DOHH2 (cell line): ENCODE measurements around the gene XPO6.

Experiments used
- H3F3A ChIP-seq: fragments of 200-600 bp; sonication (generic), shearing (Covaris generic); 2 replicates; pipeline ENCODE4 v1.6.0; 2016; ENCODE audit warnings: antibody characterized with exemption, mild to moderate bottlenecking; ENCODE audit not compliant: control insufficient read depth, insufficient read depth
- H3K27ac ChIP-seq: fragments of 200-600 bp; sonication (generic); 2 replicates; pipeline ENCODE4 v1.5.1; 2014; ENCODE audit warnings: low read depth, mild to moderate bottlenecking, low read length, moderate library complexity
- H3K27me3 ChIP-seq: fragments of 200-600 bp; sonication (generic); 2 replicates; pipeline ENCODE4 v1.6.1; 2014; ENCODE audit warnings: mild to moderate bottlenecking, low read length, mixed read lengths; ENCODE audit not compliant: control insufficient read depth
- H3K36me3 ChIP-seq: fragments of 200-600 bp; sonication (generic); 2 replicates; pipeline ENCODE4 v1.6.1; 2014; ENCODE audit warnings: mild to moderate bottlenecking, low read length, moderate library complexity, mixed read lengths; ENCODE audit not compliant: control insufficient read depth
- H3K4me1 ChIP-seq: fragments of 200-600 bp; sonication (generic); 2 replicates; pipeline ENCODE4 v1.6.1; 2014; ENCODE audit warnings: mild to moderate bottlenecking, low read length, mixed read lengths; ENCODE audit not compliant: control insufficient read depth
- H3K4me2 ChIP-seq: fragments of 200-600 bp; sonication (generic); 2 replicates; pipeline ENCODE4 v1.6.0; 2014; ENCODE audit warnings: mild to moderate bottlenecking, low read length, moderate library complexity
- H3K4me3 ChIP-seq: fragments of 200-600 bp; sonication (generic); 2 replicates; pipeline ENCODE4 v1.5.1; 2014; ENCODE audit warnings: mild to moderate bottlenecking, low read length, mixed read lengths
- H3K79me2 ChIP-seq: fragments of 200-600 bp; sonication (generic); 2 replicates; pipeline ENCODE4 v1.6.1; 2014; ENCODE audit warnings: mild to moderate bottlenecking, low read length, mixed read lengths; ENCODE audit not compliant: control insufficient read depth
- H3K9me2 ChIP-seq: fragments of 200-600 bp; sonication (generic); replicated peaks from 2 replicates; pipeline ENCODE4 v1.6.1; 2014; ENCODE audit warnings: mild to moderate bottlenecking, low read length, mixed read lengths; ENCODE audit not compliant: control insufficient read depth
- H3K9me3 ChIP-seq: fragments of 200-600 bp; sonication (generic); 2 replicates; pipeline ENCODE4 v1.6.1; 2014; ENCODE audit warnings: antibody characterized with exemption, low read length, mixed read lengths; ENCODE audit not compliant: control insufficient read depth, insufficient read depth
- H4K20me1 ChIP-seq: fragments of 200-600 bp; sonication (generic); 2 replicates; pipeline ENCODE4 v1.6.0; 2014; ENCODE audit warnings: low read depth, mild to moderate bottlenecking, antibody characterized with exemption, low read length, moderate library complexity; ENCODE audit not compliant: control insufficient read depth, insufficient read depth
- CTCF ChIP-seq: fragments of 200-600 bp; sonication (generic); IDR thresholded peaks from one replicate; pipeline ENCODE4 v1.5.1; 2014; ENCODE audit warnings: antibody characterized with exemption, mild to moderate bottlenecking, low read depth, low read length; ENCODE audit not compliant: poor library complexity, severe bottlenecking
- EZH2phosphoT487 ChIP-seq: fragments of 200-600 bp; sonication (generic); IDR thresholded peaks from 2 replicates; pipeline ENCODE4 v1.6.1; 2017; ENCODE audit warnings: borderline replicate concordance, mild to moderate bottlenecking, antibody characterized with exemption, low read length, moderate library complexity, mixed read lengths

Gene XPO6

GRCh38 chr16:28058839-28059589 is 152.8 kb downstream of the XPO6 start:
- H3K9me2 ChIP-seq = no peaks in the 10 kb centered on the region
- no peaks in the 10 kb centered on the region for H3K27me3 ChIP-seq
- H3K9me3 ChIP-seq = no peaks in the 10 kb centered on the region
- H3F3A ChIP-seq = no peaks in the 10 kb centered on the region
- no peak overlapping the region for H3K27ac ChIP-seq
- no peaks in the 10 kb centered on the region for H3K36me3 ChIP-seq
- no peak overlapping the region for H3K4me2 ChIP-seq
- TF ChIP-seq EZH2phosphoT487 = no peak
- H3K4me3 ChIP-seq = no peak overlapping the region
- H3K79me2 ChIP-seq = no peaks in the 10 kb centered on the region
- H4K20me1 ChIP-seq = no peaks in the 10 kb centered on the region
- no peaks in the 10 kb centered on the region for H3K4me1 ChIP-seq

- Histone ChIP-seq H3K36me3 (no peaks in the 10 kb centered on the region), H3K4me2 (no peak overlapping the region), H3K9me3 (no peaks in the 10 kb centered on the region), H3K9me2 (no peaks in the 10 kb centered on the region), H3K4me1 (no peaks in the 10 kb centered on the region), H3F3A (no peaks in the 10 kb centered on the region), H4K20me1 (no peaks in the 10 kb centered on the region), H3K4me3 (no peak overlapping the region), H3K27me3 (no peaks in the 10 kb centered on the region), H3K79me2 (no peaks in the 10 kb centered on the region), H3K27ac (no peak overlapping the region)
- TF ChIP-seq CTCF (no peak), EZH2phosphoT487 (no peak)
These were observed 153.8 kb downstream of the XPO6 start for GRCh38 chr16:28057949-28058348.

- H3K27ac ChIP-seq = no peak overlapping the region
- H3K9me2 ChIP-seq = no peaks in the 10 kb centered on the region
- H3K4me2 ChIP-seq = no peak overlapping the region
- TF ChIP-seq EZH2phosphoT487 = no peak
- no peak for TF ChIP-seq CTCF
- no peak overlapping the region for H3K4me3 ChIP-seq
- H3F3A ChIP-seq = no peaks in the 10 kb centered on the region
- H3K27me3 ChIP-seq = no peaks in the 10 kb centered on the region
- no peaks in the 10 kb centered on the region for H3K4me1 ChIP-seq
- H3K79me2 ChIP-seq = no peaks in the 10 kb centered on the region
- no peaks in the 10 kb centered on the region for H3K9me3 ChIP-seq
- H3K36me3 ChIP-seq = no peaks in the 10 kb centered on the region
- H4K20me1 ChIP-seq = no peaks in the 10 kb centered on the region
These were observed 158.3 kb downstream of the XPO6 start for GRCh38 chr16:28053461-28053860.

GRCh38 chr16:28052274-28053128 is 159.3 kb downstream of the XPO6 start:
- no peaks in the 10 kb centered on the region for H3K27me3 ChIP-seq
- no peak for TF ChIP-seq EZH2phosphoT487
- no peak for TF ChIP-seq CTCF
- no peaks in the 10 kb centered on the region for H3K36me3 ChIP-seq
- H3K4me3 ChIP-seq = no peak overlapping the region
- no peaks in the 10 kb centered on the region for H3K9me3 ChIP-seq
- no peaks in the 10 kb centered on the region for H3F3A ChIP-seq
- H4K20me1 ChIP-seq = no peaks in the 10 kb centered on the region
- no peaks in the 10 kb centered on the region for H3K9me2 ChIP-seq
- no peaks in the 10 kb centered on the region for H3K79me2 ChIP-seq
- no peak overlapping the region for H3K27ac ChIP-seq
- H3K4me1 ChIP-seq = no peaks in the 10 kb centered on the region
- no peak overlapping the region for H3K4me2 ChIP-seq
